ENCODE measurements around the gene TAF4. TPM values are rescaled to one million over a fixed set of nuclear protein-coding genes. Genes with fewer than 3 reads are reported as not detected.

Gene TAF4
- polyA plus RNA-seq, 1 donor from 2014 or later, result 10.2 TPM

DNA sequence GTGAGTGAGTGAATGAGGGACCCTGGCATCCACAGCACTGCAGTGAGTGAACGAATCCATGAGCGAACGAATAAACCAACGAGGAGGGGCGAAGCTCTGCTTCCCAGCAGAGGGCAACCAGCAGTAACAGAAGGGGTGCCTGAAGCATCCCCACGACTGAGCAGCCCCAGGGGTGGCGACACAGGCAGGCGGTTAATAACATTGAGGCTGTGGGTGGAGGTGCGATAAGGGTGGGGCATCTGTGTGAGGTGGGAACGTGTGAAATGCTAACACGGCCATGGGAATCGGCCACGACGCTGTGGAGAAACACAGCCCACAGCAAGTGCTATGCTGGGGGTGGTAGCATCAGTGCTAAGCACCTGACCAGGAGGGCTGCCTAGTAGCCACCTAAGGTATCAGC lies 75.9 kb downstream of the TAF4 start (continued):
- TF ChIP-seq EZH2 (IDR thresholded peaks at IDR 0.05; ENCODE audit: borderline replicate concordance, insufficient read depth, low read length, poor library complexity, severe bottlenecking), result no peak

DNA sequence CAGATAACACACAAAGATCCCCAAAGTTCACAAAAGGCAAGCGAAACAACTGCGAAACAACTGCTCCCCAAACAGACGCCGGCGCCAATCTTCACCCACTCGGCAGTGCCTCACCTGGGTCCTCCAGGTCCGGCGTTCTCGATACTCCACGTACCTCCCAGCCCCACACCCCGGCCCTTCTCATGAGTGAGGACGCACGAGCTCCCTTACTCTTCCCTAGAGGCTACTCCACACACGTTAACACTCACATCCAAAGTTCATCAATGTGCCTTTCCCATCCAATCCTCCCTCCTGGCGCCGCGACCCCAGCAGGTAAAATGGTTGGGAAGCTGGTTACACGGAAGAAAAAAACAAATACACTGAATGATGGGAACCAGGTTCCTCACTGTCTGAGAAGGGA lies 77.0 kb downstream of the TAF4 start:
- H3K36me3 ChIP-seq (ENCODE audit: insufficient read depth, low read length), result peaks cover 17% of the 10 kb centered on the region

DNA sequence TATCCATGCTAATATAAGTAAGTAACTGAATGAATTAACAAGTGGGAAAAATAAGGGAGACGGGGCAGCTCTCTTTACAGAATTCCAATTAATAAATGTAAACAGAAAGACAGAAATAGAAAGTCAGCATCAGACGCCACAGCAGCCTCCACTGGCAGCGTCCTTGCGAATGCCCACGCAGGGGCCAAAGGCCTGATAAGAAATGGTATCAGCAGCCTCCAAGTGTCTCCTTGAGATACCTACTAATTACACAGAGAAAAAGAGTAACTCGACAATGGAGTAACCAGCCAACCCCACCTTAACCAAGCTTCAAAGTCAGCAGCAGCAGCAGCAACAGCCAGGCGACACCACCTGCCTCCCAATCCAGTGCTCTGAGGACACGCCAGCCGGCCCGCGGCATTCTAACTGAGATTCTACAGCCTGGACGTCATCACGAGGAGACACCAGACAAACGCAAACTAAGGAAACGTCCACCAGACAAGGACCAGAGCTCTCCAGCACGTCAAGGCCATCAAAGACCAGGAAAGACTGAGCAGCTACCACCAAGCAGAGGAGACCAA lies 78.8 kb downstream of the TAF4 start:
- Histone ChIP-seq H3K36me3 (ENCODE audit: insufficient read depth, low read length) (peaks cover 4% of the 10 kb centered on the region), H3K9me2 (ENCODE audit: insufficient read depth, low read length) (no peaks in the 10 kb centered on the region), H3K27me3 (ENCODE audit: insufficient read depth, low read depth, low read length) (no peaks in the 10 kb centered on the region), H3K4me3 (ENCODE audit: low read length) (no peak overlapping the region), H2AFZ (ENCODE audit: low read depth, low read length) (no peak overlapping the region), H3K4me2 (ENCODE audit: low read length) (no peak overlapping the region), H4K20me1 (ENCODE audit: insufficient read depth) (no peaks in the 10 kb centered on the region), H3K79me2 (replicated peaks; ENCODE audit: insufficient read depth, low read length) (no peaks in the 10 kb centered on the region), H3K9ac (ENCODE audit: low read length) (no peak overlapping the region), H3F3A (ENCODE audit: insufficient read depth, low read length, poor library complexity, severe bottlenecking) (no peaks in the 10 kb centered on the region), H3K27ac (ENCODE audit: low read length) (no peak overlapping the region), H3K9me3 (ENCODE audit: low read length) (no peaks in the 10 kb centered on the region)
- no peak for TF ChIP-seq MXI1 (conservative IDR thresholded peaks at IDR 0.05; ENCODE audit: poor library complexity, severe bottlenecking)
- TF ChIP-seq EP300 (conservative IDR thresholded peaks at IDR 0.05; ENCODE audit: poor library complexity, severe bottlenecking), result no peak

More for the DNA sequence above, 77.0 kb downstream of the TAF4 start:
- Histone ChIP-seq H4K20me1 (ENCODE audit: insufficient read depth) (no peaks in the 10 kb centered on the region), H3K27ac (ENCODE audit: low read length) (no peak overlapping the region), H3K4me3 (ENCODE audit: low read length) (no peak overlapping the region), H3K4me2 (ENCODE audit: low read length) (no peak overlapping the region), H3K79me2 (replicated peaks; ENCODE audit: insufficient read depth, low read length) (no peaks in the 10 kb centered on the region), H3K9ac (ENCODE audit: low read length) (no peak overlapping the region), H3K27me3 (ENCODE audit: insufficient read depth, low read depth, low read length) (no peaks in the 10 kb centered on the region), H2AFZ (ENCODE audit: low read depth, low read length) (no peak overlapping the region), H3K9me3 (ENCODE audit: low read length) (no peaks in the 10 kb centered on the region), H3F3A (ENCODE audit: insufficient read depth, low read length, poor library complexity, severe bottlenecking) (no peaks in the 10 kb centered on the region), H3K9me2 (ENCODE audit: insufficient read depth, low read length) (no peaks in the 10 kb centered on the region)
- TF ChIP-seq MXI1 (conservative IDR thresholded peaks at IDR 0.05; ENCODE audit: poor library complexity, severe bottlenecking) (no peak), EZH2 (IDR thresholded peaks at IDR 0.05; ENCODE audit: borderline replicate concordance, insufficient read depth, low read length, poor library complexity, severe bottlenecking) (no peak), RAD21 (conservative IDR thresholded peaks at IDR 0.05) (no peak), SMC3 (conservative IDR thresholded peaks at IDR 0.05; ENCODE audit: poor library complexity) (no peak), EP300 (conservative IDR thresholded peaks at IDR 0.05; ENCODE audit: poor library complexity, severe bottlenecking) (no peak), POLR2AphosphoS5 (IDR thresholded peaks at IDR 0.05) (no peak), TAF1 (IDR thresholded peaks at IDR 0.05; ENCODE audit: low read depth) (no peak)
- TF ChIP-seq, protein P1, sequence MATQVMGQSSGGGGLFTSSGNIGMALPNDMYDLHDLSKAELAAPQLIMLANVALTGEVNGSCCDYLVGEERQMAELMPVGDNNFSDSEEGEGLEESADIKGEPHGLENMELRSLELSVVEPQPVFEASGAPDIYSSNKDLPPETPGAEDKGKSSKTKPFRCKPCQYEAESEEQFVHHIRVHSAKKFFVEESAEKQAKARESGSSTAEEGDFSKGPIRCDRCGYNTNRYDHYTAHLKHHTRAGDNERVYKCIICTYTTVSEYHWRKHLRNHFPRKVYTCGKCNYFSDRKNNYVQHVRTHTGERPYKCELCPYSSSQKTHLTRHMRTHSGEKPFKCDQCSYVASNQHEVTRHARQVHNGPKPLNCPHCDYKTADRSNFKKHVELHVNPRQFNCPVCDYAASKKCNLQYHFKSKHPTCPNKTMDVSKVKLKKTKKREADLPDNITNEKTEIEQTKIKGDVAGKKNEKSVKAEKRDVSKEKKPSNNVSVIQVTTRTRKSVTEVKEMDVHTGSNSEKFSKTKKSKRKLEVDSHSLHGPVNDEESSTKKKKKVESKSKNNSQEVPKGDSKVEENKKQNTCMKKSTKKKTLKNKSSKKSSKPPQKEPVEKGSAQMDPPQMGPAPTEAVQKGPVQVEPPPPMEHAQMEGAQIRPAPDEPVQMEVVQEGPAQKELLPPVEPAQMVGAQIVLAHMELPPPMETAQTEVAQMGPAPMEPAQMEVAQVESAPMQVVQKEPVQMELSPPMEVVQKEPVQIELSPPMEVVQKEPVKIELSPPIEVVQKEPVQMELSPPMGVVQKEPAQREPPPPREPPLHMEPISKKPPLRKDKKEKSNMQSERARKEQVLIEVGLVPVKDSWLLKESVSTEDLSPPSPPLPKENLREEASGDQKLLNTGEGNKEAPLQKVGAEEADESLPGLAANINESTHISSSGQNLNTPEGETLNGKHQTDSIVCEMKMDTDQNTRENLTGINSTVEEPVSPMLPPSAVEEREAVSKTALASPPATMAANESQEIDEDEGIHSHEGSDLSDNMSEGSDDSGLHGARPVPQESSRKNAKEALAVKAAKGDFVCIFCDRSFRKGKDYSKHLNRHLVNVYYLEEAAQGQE (IDR thresholded peaks at IDR 0.05; ENCODE audit: borderline replicate concordance), result no peak
- TF ChIP-seq, protein P2, sequence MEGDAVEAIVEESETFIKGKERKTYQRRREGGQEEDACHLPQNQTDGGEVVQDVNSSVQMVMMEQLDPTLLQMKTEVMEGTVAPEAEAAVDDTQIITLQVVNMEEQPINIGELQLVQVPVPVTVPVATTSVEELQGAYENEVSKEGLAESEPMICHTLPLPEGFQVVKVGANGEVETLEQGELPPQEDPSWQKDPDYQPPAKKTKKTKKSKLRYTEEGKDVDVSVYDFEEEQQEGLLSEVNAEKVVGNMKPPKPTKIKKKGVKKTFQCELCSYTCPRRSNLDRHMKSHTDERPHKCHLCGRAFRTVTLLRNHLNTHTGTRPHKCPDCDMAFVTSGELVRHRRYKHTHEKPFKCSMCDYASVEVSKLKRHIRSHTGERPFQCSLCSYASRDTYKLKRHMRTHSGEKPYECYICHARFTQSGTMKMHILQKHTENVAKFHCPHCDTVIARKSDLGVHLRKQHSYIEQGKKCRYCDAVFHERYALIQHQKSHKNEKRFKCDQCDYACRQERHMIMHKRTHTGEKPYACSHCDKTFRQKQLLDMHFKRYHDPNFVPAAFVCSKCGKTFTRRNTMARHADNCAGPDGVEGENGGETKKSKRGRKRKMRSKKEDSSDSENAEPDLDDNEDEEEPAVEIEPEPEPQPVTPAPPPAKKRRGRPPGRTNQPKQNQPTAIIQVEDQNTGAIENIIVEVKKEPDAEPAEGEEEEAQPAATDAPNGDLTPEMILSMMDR (IDR thresholded peaks at IDR 0.05; ENCODE audit: poor library complexity, severe bottlenecking), result no peak
